ENCODE results near the gene MAU2. TPM values are rescaled to one million over a fixed set of nuclear protein-coding genes. Genes with fewer than 3 reads are reported as not detected.

Gene MAU2
- total RNA-seq, result 28.8 and 38.9 TPM in 2 replicates

DNA sequence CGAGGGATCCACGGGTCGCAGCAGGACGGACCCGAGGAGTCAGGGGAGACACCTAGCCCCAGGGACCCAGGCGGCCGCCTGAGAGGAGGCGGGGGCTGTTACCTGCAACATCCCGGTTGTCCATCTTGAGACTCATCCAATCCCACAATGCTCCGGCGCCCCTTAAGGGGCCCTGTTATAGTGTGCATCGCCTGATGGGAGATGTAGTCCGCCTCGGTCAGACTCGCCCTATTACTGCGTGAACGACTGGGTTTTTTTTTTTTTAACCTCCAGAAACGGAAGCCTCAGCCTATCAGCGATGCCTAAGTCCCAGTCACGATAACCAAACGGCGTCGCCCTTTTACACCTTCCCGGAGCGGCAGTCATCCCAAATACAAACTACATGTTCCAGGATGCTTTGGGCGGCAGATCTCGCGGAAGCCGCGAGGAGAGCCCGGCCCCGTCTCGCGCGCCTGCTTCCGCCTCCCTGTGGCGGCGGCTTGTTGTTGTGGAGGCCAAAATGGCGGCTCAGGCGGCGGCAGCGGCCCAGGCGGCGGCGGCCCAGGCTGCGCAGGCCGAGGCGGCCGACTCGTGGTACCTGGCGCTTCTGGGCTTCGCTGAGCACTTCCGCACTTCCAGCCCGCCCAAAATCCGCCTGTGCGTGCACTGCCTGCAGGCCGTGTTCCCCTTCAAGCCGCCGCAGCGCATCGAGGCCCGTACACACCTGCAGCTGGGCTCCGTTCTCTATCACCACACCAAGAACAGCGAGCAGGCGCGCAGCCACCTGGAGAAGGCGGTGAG, at the start of gene MAU2, which contains the start of gene SUGP1:
Gene MAU2 (plus strand): TSS at position 469 of the 780 bp plus-strand sequence. CDS start 31 bp downstream, at position 500.
Gene SUGP1 (minus strand): TSS at position 149 of the 780 bp plus-strand sequence. CDS start 13 bp downstream, at position 136.

GRCh38 chr19:19404879-19405860, 84.5 kb downstream of the MAU2 start, which contains the start of gene GATAD2A:
GATAD2A (plus strand) TSS chr19:19405675; CDS start chr19:19465346, 59,671 bp downstream.

Other genes with a start within 250 kb of the MAU2 start
- 29.1 and 29.8 TPM in 2 replicates for gene TMEM161A, start 182.4 kb upstream of the MAU2 start, total RNA-seq
- gene MEF2B, start 150.6 kb upstream of the MAU2 start, total RNA-seq, result not detected in 2 replicates
- gene BORCS8, start 128.7 kb upstream of the MAU2 start, total RNA-seq, result 13.1 and 16.9 TPM in 2 replicates
- gene RFXANK, start 128.6 kb upstream of the MAU2 start, total RNA-seq, result 40.3 and 51.1 TPM in 2 replicates
- gene NR2C2AP, start 117.4 kb upstream of the MAU2 start, total RNA-seq, result 4.5 and 7.8 TPM in 2 replicates
- not detected in 2 replicates for gene NCAN, start 108.9 kb upstream of the MAU2 start, total RNA-seq
- 1.9 and 3.3 TPM in 2 replicates for gene TM6SF2, start 47.5 kb upstream of the MAU2 start, total RNA-seq
- 15.4 and 18.6 TPM in 2 replicates for gene SUGP1, start 320 bp upstream of the MAU2 start, total RNA-seq
- 33.3 and 102 TPM in 2 replicates for gene GATAD2A, start 84.8 kb downstream of the MAU2 start, total RNA-seq
- gene TSSK6, start 194.7 kb downstream of the MAU2 start, total RNA-seq, result 1.2 and 2.1 TPM in 2 replicates
- gene NDUFA13, start 195.4 kb downstream of the MAU2 start, total RNA-seq, result 87.4 and 119 TPM in 2 replicates
- 0.65 and 0.89 TPM in 2 replicates for gene YJEFN3, start 208.1 kb downstream of the MAU2 start, total RNA-seq
- 0.30 and 0.69 TPM in 2 replicates for gene CILP2, start 217.4 kb downstream of the MAU2 start, total RNA-seq